Prostate gland (tissue), 2 donors: ENCODE results near the gene GABBR2.

ENCODE experiments used
- CTCF ChIP-seq, 4 experiments: fragments of 200-600 bp in 2 of 4; fragments of 450-650 bp in 2 of 4; sonication (generic) in 2 of 4; IDR thresholded peaks; 1 replicate in 3 of 4; 2 replicates in 1 of 4; pipeline ENCODE4 v1.5.1; 2016 to 2019; ENCODE audit warnings: antibody characterized with exemption in 4 of 4, mild to moderate bottlenecking in 2 of 4, moderate library complexity in 2 of 4
- POLR2A ChIP-seq: fragments of 450-650 bp; IDR thresholded peaks from one replicate; pipeline ENCODE4 v1.6.1; 2016; ENCODE audit warnings: antibody characterized with exemption, mild to moderate bottlenecking

GRCh38 chr9:98295824-98296223, 412.9 kb downstream of the GABBR2 start:
- TF ChIP-seq CTCF (IDR thresholded peaks at IDR 0.05) = no peak
- no peak for TF ChIP-seq POLR2A
